Measurements from ENCODE around the gene CNP. TPM values are rescaled to one million over a fixed set of nuclear protein-coding genes. Genes with fewer than 3 reads are reported as not detected.
A peak's percentile ranks its signal among the peaks of the same experiment; 100 is the strongest.

The CNP gene
- total RNA-seq, 1 donor, result 94.6 TPM

GRCh38 chr17:41996855-41997164 is 30.2 kb downstream of the CNP start:
- no peak for TF ChIP-seq CTCF (IDR thresholded peaks at IDR 0.05; ENCODE audit: insufficient read depth, low read depth, low read length)
- DNase-seq (ENCODE audit: low read depth), result no peak
- H3K4me3 ChIP-seq (ENCODE audit: low read depth, low read length), result no peak overlapping the region

- H3K4me3 ChIP-seq (ENCODE audit: low read depth, low read length), result no peak overlapping the region
- no peak for TF ChIP-seq CTCF (IDR thresholded peaks at IDR 0.05; ENCODE audit: insufficient read depth, low read depth, low read length)
- DNase-seq (ENCODE audit: low read depth), result no peak
Measured at GRCh38 chr17:41998497-41998896, 31.9 kb downstream of the CNP start.

- no peak for DNase-seq (ENCODE audit: low read depth)
- no peak for TF ChIP-seq CTCF (IDR thresholded peaks at IDR 0.05; ENCODE audit: insufficient read depth, low read depth, low read length)
- no peak overlapping the region for H3K4me3 ChIP-seq (ENCODE audit: low read depth, low read length)
Measured at GRCh38 chr17:42000413-42001133, 34.0 kb downstream of the CNP start.

- TF ChIP-seq CTCF (IDR thresholded peaks at IDR 0.05; ENCODE audit: insufficient read depth, low read depth, low read length), result no peak
- no peak for DNase-seq (ENCODE audit: low read depth)
- H3K4me3 ChIP-seq (ENCODE audit: low read depth, low read length), result no peak overlapping the region
Measured at GRCh38 chr17:42001729-42002128, 35.1 kb downstream of the CNP start.

GRCh38 chr17:42002175-42002791 is 35.7 kb downstream of the CNP start:
- no peak overlapping the region for H3K4me3 ChIP-seq (ENCODE audit: low read depth, low read length)
- DNase-seq (ENCODE audit: low read depth), result no peak
- TF ChIP-seq CTCF (IDR thresholded peaks at IDR 0.05; ENCODE audit: insufficient read depth, low read depth, low read length), result no peak

GRCh38 chr17:42002792-42003301 is 36.3 kb downstream of the CNP start:
- no peak overlapping the region for H3K4me3 ChIP-seq (ENCODE audit: low read depth, low read length)
- no peak for TF ChIP-seq CTCF (IDR thresholded peaks at IDR 0.05; ENCODE audit: insufficient read depth, low read depth, low read length)
- DNase-seq (ENCODE audit: low read depth), result peak; percentile 52

All from fibroblast of villous mesenchyme (primary cell).